GM18870 (cell line): ENCODE results near the gene CLRN2.
"Not testable (repeated sequence)": the region's sequence is repeated elsewhere in the genome, so short reads cannot be mapped to it uniquely, and the experiment has no call there.

Source experiments
- ATAC-seq: cut with Tn5 transposase; IDR thresholded peaks from one replicate; pipeline ENCODE4 v1.9.1; 2021; ENCODE audit warnings: moderate library complexity; ENCODE audit not compliant: unreplicated experiment

CLRN2 gene

GRCh38 chr4:17502756-17503155, 12.2 kb upstream of the CLRN2 start:
- ATAC-seq: no peak

GRCh38 chr4:17504081-17504480, 10.9 kb upstream of the CLRN2 start:
- ATAC-seq: no peak

- ATAC-seq: no peak
These were observed 4.4 kb upstream of the CLRN2 start for GRCh38 chr4:17510582-17510981.

- ATAC-seq: no peak
These were observed 3.9 kb upstream of the CLRN2 start for GRCh38 chr4:17511051-17511450.

- ATAC-seq: peak; percentile 41
These were observed 3.4 kb upstream of the CLRN2 start for GRCh38 chr4:17511509-17511949.

GRCh38 chr4:17511950-17512795, 2.8 kb upstream of the CLRN2 start, which contains the start of gene QDPR:
Gene QDPR, minus strand, starts transcription at chr4:17512090. Its CDS starts 36 bp downstream, at chr4:17512054.
- ATAC-seq: peak; percentile 91

- ATAC-seq: no peak
These were observed 1.8 kb upstream of the CLRN2 start for GRCh38 chr4:17512973-17513665.

GRCh38 chr4:17515445-17516407, 761 bp downstream of the CLRN2 start:
- ATAC-seq: no peak

- ATAC-seq: no peak
These were observed 2.0 kb downstream of the CLRN2 start for GRCh38 chr4:17516980-17517379.

GRCh38 chr4:17517664-17518063, 2.7 kb downstream of the CLRN2 start:
- ATAC-seq: no peak

GRCh38 chr4:17521595-17521994, 6.6 kb downstream of the CLRN2 start:
- ATAC-seq: no peak

GRCh38 chr4:17523662-17524061, 8.7 kb downstream of the CLRN2 start:
- ATAC-seq: no peak

- no peak for ATAC-seq
These were observed 11.9 kb downstream of the CLRN2 start for GRCh38 chr4:17526695-17527477.

- ATAC-seq: no peak
These were observed 13.7 kb downstream of the CLRN2 start for GRCh38 chr4:17528551-17529165.

- ATAC-seq: no peak
These were observed 16.7 kb downstream of the CLRN2 start for GRCh38 chr4:17531538-17532285.

GRCh38 chr4:17534705-17535104, 19.7 kb downstream of the CLRN2 start:
- ATAC-seq: no peak

GRCh38 chr4:17535242-17535641, 20.3 kb downstream of the CLRN2 start:
- ATAC-seq: peak; percentile 59

- no peak for ATAC-seq
These were observed 20.9 kb downstream of the CLRN2 start for GRCh38 chr4:17535906-17536305.

GRCh38 chr4:17537060-17537459, 22.1 kb downstream of the CLRN2 start:
- ATAC-seq: not testable (repeated sequence)
